IMR-90 (cell line): Measurements from ENCODE around the gene TANC2. TPM values are rescaled to one million over a fixed set of nuclear protein-coding genes. Genes with fewer than 3 reads are reported as not detected.
"Not testable (repeated sequence)": the region's sequence is repeated elsewhere in the genome, so short reads cannot be mapped to it uniquely, and the experiment has no call there.

Experiments
- ATAC-seq: fragments of 200-7000 bp; cut with Tn5 transposase; 2 replicates; pipeline ENCODE4 v1.9.1; 2020; ENCODE audit warnings: low read depth, mild to moderate bottlenecking, moderate library complexity
- BruUV-seq: library from RNA; stranded (reverse); fragments of 400-500 nt; replicated peaks from 2 replicates; lab custom pipeline; 2021; lab: Mats Ljungman, UMichigan
- CTCF ChIA-PET: fragments of 300-600 bp; formaldehyde crosslinking; extraction: SDS; loops from one replicate; lab custom pipeline; 2021; ENCODE audit warnings: antibody characterized with exemption; lab: Yijun Ruan, JAX
- POLR2A ChIA-PET: fragments of 300-600 bp; sonication (Branson Sonifier 250); formaldehyde crosslinking; loops from one replicate; lab custom pipeline; 2022; ENCODE audit warnings: antibody characterized with exemption; ENCODE audit not compliant: unreplicated experiment; lab: Charles Lee
- DNase-seq: peaks from one replicate; pipeline ENCODE4 v3.0.0; 2013
- H2AFZ ChIP-seq: replicated peaks from 2 replicates; pipeline ENCODE3; 2013; ENCODE audit warnings: low read length, mild to moderate bottlenecking; ENCODE audit not compliant: poor library complexity
- H2AK5ac ChIP-seq: 2 replicates; pipeline ENCODE4 v1.6.1; 2013; ENCODE audit warnings: low read depth, low read length, inconsistent platforms
- H2AK9ac ChIP-seq: replicated peaks from 2 replicates; pipeline ENCODE3; 2013; ENCODE audit warnings: mild to moderate bottlenecking, low read depth, low read length, moderate library complexity; ENCODE audit not compliant: poor library complexity
- H2BK120ac ChIP-seq: 2 replicates; pipeline ENCODE4 v1.6.1; 2013; ENCODE audit warnings: low read depth, low read length, inconsistent platforms
- H2BK15ac ChIP-seq: 3 replicates; pipeline ENCODE4 v1.6.1; 2013; ENCODE audit warnings: low read depth, low read length, inconsistent platforms
- H2BK20ac ChIP-seq: 2 replicates; pipeline ENCODE4 v1.6.1; 2013; ENCODE audit warnings: low read depth, mild to moderate bottlenecking, inconsistent platforms, low read length, moderate library complexity
- H2BK5ac ChIP-seq: 2 replicates; pipeline ENCODE4 v1.6.1; 2013; ENCODE audit warnings: mild to moderate bottlenecking, low read depth, low read length, inconsistent platforms; ENCODE audit not compliant: poor library complexity, severe bottlenecking
- H3K14ac ChIP-seq: replicated peaks from 2 replicates; pipeline ENCODE4 v1.6.1; 2013; ENCODE audit warnings: low read depth, low read length, inconsistent platforms
- H3K18ac ChIP-seq: 2 replicates; pipeline ENCODE4 v1.6.1; 2013; ENCODE audit warnings: low read depth, low read length, control low read depth
- H3K23ac ChIP-seq: 2 replicates; pipeline ENCODE4 v1.6.1; 2013; ENCODE audit warnings: low read depth, low read length, inconsistent platforms
- H3K27ac ChIP-seq: 2 replicates; pipeline ENCODE4 v1.5.1; 2013; ENCODE audit warnings: mild to moderate bottlenecking, control low read depth, low read length; ENCODE audit not compliant: insufficient read depth
- H3K27me3 ChIP-seq: 2 replicates; pipeline ENCODE4 v1.6.1; 2013; ENCODE audit warnings: low read length; ENCODE audit not compliant: control insufficient read depth, insufficient read depth
- H3K36me3 ChIP-seq: 2 replicates; pipeline ENCODE4 v1.6.1; 2013; ENCODE audit warnings: low read length, mixed read lengths; ENCODE audit not compliant: control insufficient read depth, insufficient read depth
- H3K4ac ChIP-seq: 2 replicates; pipeline ENCODE4 v1.6.1; 2013; ENCODE audit warnings: low read depth, low read length, inconsistent platforms
- H3K4me1 ChIP-seq: 2 replicates; pipeline ENCODE4 v1.6.1; 2013; ENCODE audit warnings: low read length, mixed read lengths; ENCODE audit not compliant: control insufficient read depth, insufficient read depth
- H3K4me2 ChIP-seq: 2 replicates; pipeline ENCODE4 v1.6.1; 2013; ENCODE audit warnings: low read depth, mild to moderate bottlenecking, control low read depth, low read length, moderate library complexity
- H3K4me3 ChIP-seq: 2 replicates; pipeline ENCODE4 v1.5.1; 2013; ENCODE audit warnings: low read depth, mild to moderate bottlenecking, control low read depth, low read length, moderate library complexity; ENCODE audit not compliant: insufficient read depth
- H3K56ac ChIP-seq: 2 replicates; pipeline ENCODE4 v1.6.1; 2013; ENCODE audit warnings: low read length, inconsistent platforms; ENCODE audit not compliant: insufficient read depth; ENCODE audit errors: extremely low read depth
- H3K79me1 ChIP-seq, 2 experiments: 2 replicates each; pipeline ENCODE4 v1.6.1; 2013; ENCODE audit warnings: low read length in 2 of 2, inconsistent platforms in 1 of 2, low read depth in 1 of 2
- H3K9ac ChIP-seq: 2 replicates; pipeline ENCODE4 v1.6.1; 2013; ENCODE audit warnings: low read depth, low read length, control low read depth
- H3K9me1 ChIP-seq: 2 replicates; pipeline ENCODE4 v1.6.1; 2013; ENCODE audit warnings: low read length, inconsistent platforms; ENCODE audit not compliant: insufficient read depth
- H3K9me3 ChIP-seq: 2 replicates; pipeline ENCODE4 v1.6.1; 2013; ENCODE audit warnings: low read length; ENCODE audit not compliant: control insufficient read depth, insufficient read depth
- H4K20me1 ChIP-seq: 2 replicates; pipeline ENCODE4 v1.6.1; 2013; ENCODE audit warnings: low read length, inconsistent platforms; ENCODE audit not compliant: insufficient read depth
- H4K5ac ChIP-seq: 2 replicates; pipeline ENCODE4 v1.6.1; 2013; ENCODE audit warnings: mild to moderate bottlenecking, low read depth, low read length, control low read depth
- H4K8ac ChIP-seq, 2 experiments: 2 replicates each; pipeline ENCODE4 v1.6.1; 2013; ENCODE audit warnings: low read depth in 2 of 2, low read length in 2 of 2, control low read depth in 1 of 2, inconsistent platforms in 1 of 2
- H4K91ac ChIP-seq: 2 replicates; pipeline ENCODE4 v1.6.1; 2013; ENCODE audit warnings: low read depth, low read length, inconsistent platforms; ENCODE audit not compliant: insufficient read depth
- BHLHE40 ChIP-seq: fragments of 150-350 bp; IDR thresholded peaks from 2 replicates; pipeline ENCODE4 v1.6.1; 2016; ENCODE audit warnings: mild to moderate bottlenecking, low read depth, low read length
- CEBPB ChIP-seq: IDR thresholded peaks from 2 replicates; pipeline ENCODE4 v1.6.1; 2012; ENCODE audit warnings: low read depth, low read length, improper control_type of control experiment
- FOS ChIP-seq: fragments of 150-350 bp; IDR thresholded peaks from 2 replicates; pipeline ENCODE4 v1.6.1; 2016; ENCODE audit warnings: low read depth, low read length
- POLR2A ChIP-seq: IDR thresholded peaks from 2 replicates; pipeline ENCODE4 v1.6.1; 2012; ENCODE audit warnings: mild to moderate bottlenecking, low read depth, low read length
- WGBS, 2 experiments: methylation state at CpG; one replicate each; pipeline versions ENCODE4 v1.1.5 to v1.1.7; 2013; ENCODE audit warnings: missing lambda C conversion rate in 2 of 2; ENCODE audit not compliant: insufficient read length in 1 of 2; ENCODE audit errors: extremely low coverage in 2 of 2; 5-methylcytosine and 5-hydroxymethylcytosine counted together
- dilution Hi-C: fragments of 300-500 bp; cut with HindIII; formaldehyde crosslinking; loops from one replicate; pipeline ENCODE4 v1.14.3; 2018; ENCODE audit warnings: low sequenced_read_pairs; ENCODE audit not compliant: unreplicated experiment
- in situ Hi-C: fragments of 300-500 bp; cut with MboI; formaldehyde crosslinking; loops from 3 replicates; pipeline ENCODE4 v1.14.3; 2019; ENCODE audit warnings: low sequenced_read_pairs, inconsistent platforms, mixed read lengths
- intact Hi-C: fragments of 100-400 bp; cut with micrococcal nuclease; formaldehyde crosslinking; loops from 2 replicates; pipeline ENCODE4 v1.10.0; 2022
- polyA plus RNA-seq, 3 experiments: library from polyadenylated mRNA; depleted of rRNA; stranded (reverse); fragments of >200 nt; gene quantifications; 2 replicates each; pipeline ENCODE4 v1.2.3, GENCODE V29; 2012; ENCODE audit warnings: low replicate concordance in 1 of 3
- total RNA-seq: library from RNA; depleted of rRNA; stranded (reverse); fragments of >200 nt; gene quantifications from 2 replicates; pipeline ENCODE4 v1.2.3, GENCODE V29; 2012

The TANC2 gene
- total and polyA plus RNA-seq, 2 of the 4 experiments (the other 2 are of a cell fraction), result 20.6 to 41.4 TPM

DNA sequence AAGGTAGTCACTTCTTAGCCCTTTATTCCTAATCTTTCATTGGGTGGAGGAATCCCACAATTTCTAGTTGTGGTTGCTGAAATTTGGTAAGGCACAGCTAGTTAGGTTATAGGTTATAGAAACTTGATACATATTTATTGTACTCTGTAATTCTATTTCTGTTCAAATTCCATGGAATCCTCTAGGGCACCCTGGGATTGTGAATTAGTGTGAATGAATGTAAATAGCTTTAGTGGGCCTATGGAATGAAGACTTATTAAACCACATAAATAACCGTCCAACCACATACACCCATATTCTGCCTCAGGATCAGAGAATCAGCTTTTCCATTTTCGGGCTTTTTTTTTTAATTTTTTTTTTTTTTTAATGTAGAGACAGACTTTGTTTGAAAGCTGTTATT is 9.2 kb downstream of the TANC2 start:
- no peak overlapping the region for H2AK9ac ChIP-seq
- CTCF ChIA-PET, result interaction anchor here (0.7 kb wide), 1 partner anchor 19 kb away, joined by 3 read pairs; no protein-coding TSS in a partner anchor
- H3K56ac ChIP-seq, result no peak overlapping the region
- H2AFZ ChIP-seq, result no peak overlapping the region
- dilution Hi-C loops (no loop called here), intact Hi-C loops (no loop called here), in situ Hi-C loops (no loop called here)
- no peak overlapping the region for H2BK15ac ChIP-seq
- H3K79me1 ChIP-seq, result peaks cover 10 to 64% of the 10 kb centered on the region in 2 experiments
- no peak overlapping the region for H3K23ac ChIP-seq
- POLR2A ChIA-PET, result interaction anchor here (0.6 kb wide), 1 partner anchor 492 kb away, joined by 3 read pairs; no protein-coding TSS in a partner anchor
- ATAC-seq (peak; percentile 57), DNase-seq (no peak)
- peaks cover 3% of the 10 kb centered on the region; the same call in 1 of the 2 replicates for H3K9me1 ChIP-seq
- no peak overlapping the region for H3K9ac ChIP-seq
- no peak overlapping the region for H3K4me3 ChIP-seq
- H3K4me1 ChIP-seq, result peaks cover 6% of the 10 kb centered on the region; the same call in 1 of the 2 replicates
- no peak overlapping the region for H3K4ac ChIP-seq
- H4K8ac ChIP-seq, result no peak overlapping the region
- H4K91ac ChIP-seq, result no peak overlapping the region
- H2BK20ac ChIP-seq, result no peak overlapping the region
- peaks cover 2% of the 10 kb centered on the region for H3K9me3 ChIP-seq
- H2AK5ac ChIP-seq, result no peak overlapping the region
- H3K4me2 ChIP-seq, result no peak overlapping the region; the same call in 1 of the 2 replicates
- WGBS, 2 experiments, result no CpG with 5 or more reads among the region's 2 CpGs
- H3K18ac ChIP-seq, result no peak overlapping the region
- no peak overlapping the region for H3K27ac ChIP-seq
- H3K36me3 ChIP-seq, result 0 out of 2 replicates have a peak, but pooled peaks cover 1% of the 10 kb centered on the region
- H2BK120ac ChIP-seq, result no peak overlapping the region
- H3K27me3 ChIP-seq, result no peaks in the 10 kb centered on the region
- no TSS peak for BruUV-seq
- H4K20me1 ChIP-seq, result peaks cover 67% of the 10 kb centered on the region
- TF ChIP-seq POLR2A, result no peak
- no peak for TF ChIP-seq FOS
- no peak for TF ChIP-seq BHLHE40
- TF ChIP-seq CEBPB, result no peak
- H4K5ac ChIP-seq, result no peak overlapping the region
- H3K14ac ChIP-seq, result no peak overlapping the region
- H2BK5ac ChIP-seq, result no peak overlapping the region

- H3K27me3 ChIP-seq, ATAC-seq, H3K14ac ChIP-seq, H2AK5ac ChIP-seq, in situ Hi-C loops, H3K23ac ChIP-seq, H3K56ac ChIP-seq, H2BK15ac ChIP-seq, H4K91ac ChIP-seq, H3K4me1 ChIP-seq, DNase-seq, H3K9ac ChIP-seq, H2BK5ac ChIP-seq, H2BK20ac ChIP-seq, H3K4me3 ChIP-seq, H2AFZ ChIP-seq, H2BK120ac ChIP-seq, BruUV-seq, H3K36me3 ChIP-seq, H3K27ac ChIP-seq, intact Hi-C loops, H3K18ac ChIP-seq, H3K4ac ChIP-seq, H3K4me2 ChIP-seq, H4K5ac ChIP-seq, POLR2A ChIA-PET, dilution Hi-C loops, H2AK9ac ChIP-seq, H3K9me1 ChIP-seq, H4K8ac ChIP-seq, H3K9me3 ChIP-seq: not testable (repeated sequence)
- Histone ChIP-seq H3K79me1 (peaks cover 19 to 70% of the 10 kb centered on the region in 2 experiments), H4K20me1 (peaks cover 69% of the 10 kb centered on the region)
- CTCF ChIA-PET, result interaction anchor here (0.6 kb wide), 1 partner anchor 1773 kb away, joined by 3 read pairs; no protein-coding TSS in a partner anchor
- WGBS, 2 experiments, result 98% methylated on average over 6 of the region's 9 CpGs; no CpG with 5 or more reads in 1 of the 2 experiments
These were observed 10.7 kb downstream of the TANC2 start for GRCh38 chr17:62976643-62977231.
